Measurements from ENCODE around the gene TMPRSS2.

Gene TMPRSS2

DNA sequence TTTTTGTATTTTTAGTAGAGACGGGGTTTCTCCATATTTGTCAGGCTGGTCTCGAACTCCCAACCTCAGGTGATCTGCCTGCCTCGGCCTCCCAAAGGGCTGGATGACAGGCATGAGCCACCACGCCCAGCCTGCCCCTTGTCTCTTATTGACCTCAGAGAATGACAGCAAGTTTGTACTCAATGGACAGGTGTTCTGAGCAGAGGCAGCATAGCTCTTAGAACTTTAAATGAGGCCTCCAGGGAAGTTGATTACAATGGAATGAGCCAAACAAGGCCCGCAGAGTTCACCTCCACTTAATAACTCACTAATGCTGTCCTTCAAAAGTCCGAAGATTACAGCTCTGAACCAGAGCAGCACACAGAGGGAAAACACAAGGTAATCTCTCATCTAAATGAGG lies 10.9 kb downstream of the TMPRSS2 start:
- FAIRE-seq (no peak), DNase-seq (ENCODE audit: insufficient read length, low spot score) (no peak)
- TF ChIP-seq, protein P1, sequence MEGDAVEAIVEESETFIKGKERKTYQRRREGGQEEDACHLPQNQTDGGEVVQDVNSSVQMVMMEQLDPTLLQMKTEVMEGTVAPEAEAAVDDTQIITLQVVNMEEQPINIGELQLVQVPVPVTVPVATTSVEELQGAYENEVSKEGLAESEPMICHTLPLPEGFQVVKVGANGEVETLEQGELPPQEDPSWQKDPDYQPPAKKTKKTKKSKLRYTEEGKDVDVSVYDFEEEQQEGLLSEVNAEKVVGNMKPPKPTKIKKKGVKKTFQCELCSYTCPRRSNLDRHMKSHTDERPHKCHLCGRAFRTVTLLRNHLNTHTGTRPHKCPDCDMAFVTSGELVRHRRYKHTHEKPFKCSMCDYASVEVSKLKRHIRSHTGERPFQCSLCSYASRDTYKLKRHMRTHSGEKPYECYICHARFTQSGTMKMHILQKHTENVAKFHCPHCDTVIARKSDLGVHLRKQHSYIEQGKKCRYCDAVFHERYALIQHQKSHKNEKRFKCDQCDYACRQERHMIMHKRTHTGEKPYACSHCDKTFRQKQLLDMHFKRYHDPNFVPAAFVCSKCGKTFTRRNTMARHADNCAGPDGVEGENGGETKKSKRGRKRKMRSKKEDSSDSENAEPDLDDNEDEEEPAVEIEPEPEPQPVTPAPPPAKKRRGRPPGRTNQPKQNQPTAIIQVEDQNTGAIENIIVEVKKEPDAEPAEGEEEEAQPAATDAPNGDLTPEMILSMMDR (IDR thresholded peaks at IDR 0.05; ENCODE audit: insufficient read depth, missing control alignments) = no peak

DNA sequence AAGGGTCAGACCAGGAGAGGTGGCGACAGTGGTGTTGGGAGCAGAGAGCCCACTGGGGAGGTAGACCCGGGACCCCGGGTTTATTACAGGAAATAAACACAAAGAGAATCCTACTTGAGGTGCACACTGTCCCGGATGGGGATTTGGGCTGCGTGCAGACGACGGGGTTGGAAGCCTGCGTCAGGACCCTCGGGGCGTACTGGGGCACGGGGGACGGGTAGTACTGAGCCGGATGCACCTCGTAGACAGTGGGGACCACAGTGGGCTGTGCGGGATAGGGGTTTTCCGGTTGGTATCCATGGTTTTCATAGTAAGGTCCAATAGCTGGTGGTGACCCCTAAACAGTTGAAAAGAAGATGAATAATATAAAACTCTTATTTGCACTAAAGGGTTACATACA lies 13.7 kb downstream of the TMPRSS2 start:
- FAIRE-seq (no peak), DNase-seq (ENCODE audit: insufficient read length, low spot score) (no peak)
- TF ChIP-seq, protein P1 (IDR thresholded peaks at IDR 0.05; ENCODE audit: insufficient read depth, missing control alignments) = no peak

DNA sequence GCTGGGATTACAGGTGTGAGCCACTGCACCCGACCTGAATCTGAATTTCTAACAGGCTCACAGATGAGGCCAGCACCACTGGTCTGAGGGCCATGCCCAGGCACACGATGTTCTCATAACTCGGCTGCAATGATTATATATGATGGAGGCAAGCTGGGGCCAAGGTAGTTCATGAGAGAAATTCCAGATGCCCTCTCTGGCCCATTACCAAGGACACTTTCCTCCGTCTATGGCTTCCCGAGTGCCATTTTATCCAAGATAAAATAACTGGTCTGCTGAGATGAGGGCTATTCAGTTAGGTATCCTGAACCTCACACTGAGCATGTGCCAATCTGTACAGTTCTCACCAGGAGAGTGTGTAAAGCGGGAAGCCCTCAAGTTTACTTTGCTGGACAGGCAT lies 16.5 kb downstream of the TMPRSS2 start:
- DNase-seq (ENCODE audit: insufficient read length, low spot score) (no peak), FAIRE-seq (no peak)
- TF ChIP-seq, protein P1 (IDR thresholded peaks at IDR 0.05; ENCODE audit: insufficient read depth, missing control alignments) = no peak

DNA sequence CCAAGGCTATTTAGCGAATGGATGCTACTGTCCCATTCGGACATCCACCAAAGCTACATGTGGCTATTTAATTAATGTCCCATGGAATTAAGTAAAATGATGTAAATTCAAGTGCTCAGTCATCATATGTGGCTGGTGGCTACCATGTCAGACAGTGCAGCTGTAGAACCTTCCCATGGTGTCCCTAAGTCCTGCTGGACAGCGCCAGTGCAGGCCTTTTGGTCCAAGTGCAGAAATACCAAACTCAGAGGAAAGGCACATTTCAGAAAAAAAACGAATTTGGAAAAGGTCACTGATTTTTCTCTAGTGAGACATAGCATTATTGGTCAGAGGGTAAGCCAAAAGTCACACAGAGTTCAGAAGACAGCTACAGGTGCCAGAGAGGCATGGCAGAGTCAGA lies 17.6 kb downstream of the TMPRSS2 start:
- FAIRE-seq (no peak), DNase-seq (ENCODE audit: insufficient read length, low spot score) (no peak)
- TF ChIP-seq, protein P1 (IDR thresholded peaks at IDR 0.05; ENCODE audit: insufficient read depth, missing control alignments) = no peak

DNA sequence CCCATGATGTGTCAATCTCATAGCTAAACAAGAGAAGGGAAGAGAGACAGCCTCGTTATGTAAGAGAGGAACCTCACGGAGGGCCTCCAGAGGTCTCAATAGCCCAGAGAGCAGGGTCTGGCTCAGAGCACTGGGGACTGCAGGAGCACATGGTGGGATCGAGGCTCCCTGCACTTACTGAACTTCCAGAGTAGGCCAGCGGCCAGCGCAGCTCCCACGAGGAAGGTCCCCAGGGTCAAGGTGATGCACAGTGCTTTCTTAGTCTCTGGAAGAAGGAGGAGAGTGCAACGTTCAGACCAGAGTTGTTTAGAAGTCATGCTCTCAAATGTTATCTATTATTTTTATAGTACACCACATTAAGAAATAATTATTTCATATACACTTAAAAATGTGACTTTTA lies 18.6 kb downstream of the TMPRSS2 start:
- DNase-seq (ENCODE audit: insufficient read length, low spot score) = no peak
- FAIRE-seq = no peak
- TF ChIP-seq, protein P1 (IDR thresholded peaks at IDR 0.05; ENCODE audit: insufficient read depth, missing control alignments) = no peak

GRCh38 chr21:41488080-41488479 lies 19.9 kb downstream of the TMPRSS2 start:
- TF ChIP-seq, protein P1 (IDR thresholded peaks at IDR 0.05; ENCODE audit: insufficient read depth, missing control alignments) = no peak
- no peak for FAIRE-seq
- no peak for DNase-seq (ENCODE audit: insufficient read length, low spot score)

GRCh38 chr21:41487082-41487481 lies 20.9 kb downstream of the TMPRSS2 start:
- TF ChIP-seq, protein P1 (IDR thresholded peaks at IDR 0.05; ENCODE audit: insufficient read depth, missing control alignments) = no peak
- DNase-seq (ENCODE audit: insufficient read length, low spot score) (no peak), FAIRE-seq (no peak)
